CD14-positive monocyte (primary cell): ENCODE measurements around the gene OTOG. TPM values are rescaled to one million over a fixed set of nuclear protein-coding genes. Genes with fewer than 3 reads are reported as not detected.

Experiments
- DNase-seq, 3 donors: peaks; one replicate each; pipeline ENCODE4 v3.0.0-alpha.2; 2011 to 2022
- H2AFZ ChIP-seq: 2 replicates; pipeline ENCODE4 v1.6.0; 2012; ENCODE audit warnings: mild to moderate bottlenecking, low read depth, low read length, inconsistent platforms; ENCODE audit not compliant: insufficient read depth, poor library complexity, severe bottlenecking
- H3K27ac ChIP-seq, 2 donors: 1 replicate in 1 of 2; 2 replicates in 1 of 2; pipeline ENCODE4 v1.5.1; 2012 to 2013; ENCODE audit warnings: low read length in 2 of 2, control low read depth in 1 of 2, inconsistent platforms in 1 of 2, low read depth in 1 of 2, mild to moderate bottlenecking in 1 of 2
- H3K27me3 ChIP-seq, 2 donors: one replicate each; pipeline versions ENCODE4 v1.6.0 to v1.6.1; 2011 to 2013; ENCODE audit warnings: low read length in 2 of 2; ENCODE audit not compliant: control insufficient read depth in 2 of 2, insufficient read depth in 2 of 2
- H3K36me3 ChIP-seq, 2 donors: replicated peaks in 1 of 2; 1 replicate in 1 of 2; 2 replicates in 1 of 2; pipeline versions ENCODE4 v1.5.1 to v1.6.1; 2012 to 2013; ENCODE audit warnings: low read length in 2 of 2, control low read depth in 1 of 2, inconsistent platforms in 1 of 2, mild to moderate bottlenecking in 1 of 2; ENCODE audit not compliant: insufficient read depth in 2 of 2, control insufficient read depth in 1 of 2
- H3K4me1 ChIP-seq, 2 donors: 1 replicate in 1 of 2; 2 replicates in 1 of 2; pipeline versions ENCODE4 v1.5.1 to v1.6.1; 2012 to 2013; ENCODE audit warnings: low read length in 2 of 2, control low read depth in 1 of 2, inconsistent platforms in 1 of 2, mild to moderate bottlenecking in 1 of 2, moderate library complexity in 1 of 2; ENCODE audit not compliant: insufficient read depth in 2 of 2, control insufficient read depth in 1 of 2
- H3K4me2 ChIP-seq: replicated peaks from 2 replicates; pipeline ENCODE3; 2012; ENCODE audit warnings: low read length, moderate library complexity, mild to moderate bottlenecking; ENCODE audit not compliant: poor library complexity, severe bottlenecking; ENCODE audit errors: extremely low read depth
- H3K4me3 ChIP-seq, 3 experiments: fragments of 200-600 bp in 1 of 3; sonication (generic) in 1 of 3; replicated peaks in 1 of 3; 1 replicate in 2 of 3; 2 replicates in 1 of 3; pipeline ENCODE4 v1.5.1; 2011 to 2013; ENCODE audit warnings: low read length in 3 of 3, mild to moderate bottlenecking in 3 of 3, control low read depth in 2 of 3, low read depth in 2 of 3, inconsistent platforms in 1 of 3, moderate library complexity in 1 of 3
- H3K79me2 ChIP-seq: 2 replicates; pipeline ENCODE4 v1.6.0; 2012; ENCODE audit warnings: mild to moderate bottlenecking, control low read depth, inconsistent platforms, low read length, moderate library complexity; ENCODE audit not compliant: insufficient read depth
- H3K9ac ChIP-seq: 2 replicates; pipeline ENCODE4 v1.6.0; 2017; ENCODE audit warnings: low read length, mild to moderate bottlenecking; ENCODE audit not compliant: insufficient read depth, poor library complexity, severe bottlenecking
- H3K9me3 ChIP-seq, 2 donors: replicated peaks in 1 of 2; 1 replicate in 1 of 2; 2 replicates in 1 of 2; pipeline versions ENCODE4 v1.5.1 to v1.6.1; 2012 to 2013; ENCODE audit warnings: low read length in 2 of 2, control low read depth in 1 of 2; ENCODE audit not compliant: control insufficient read depth in 1 of 2, insufficient read depth in 1 of 2
- H4K20me1 ChIP-seq: 2 replicates; pipeline ENCODE4 v1.6.0; 2012; ENCODE audit warnings: mild to moderate bottlenecking, low read length, control low read depth, moderate library complexity; ENCODE audit not compliant: insufficient read depth
- H3K27ac Mint-ChIP-seq, 7 donors: one replicate each; pipeline ENCODE4 v1.8.0; 2020; ENCODE audit warnings: mild to moderate bottlenecking in 7 of 7, mixed read lengths in 7 of 7, moderate library complexity in 6 of 7, inconsistent platforms in 2 of 7
- H3K27me3 Mint-ChIP-seq, 3 donors: one replicate each; pipeline ENCODE4 v1.8.0; 2021 to 2022; ENCODE audit warnings: low read depth in 3 of 3, mild to moderate bottlenecking in 3 of 3, mixed read lengths in 3 of 3, moderate library complexity in 3 of 3, inconsistent platforms in 1 of 3
- H3K36me3 Mint-ChIP-seq, 2 donors: one replicate each; pipeline ENCODE4 v1.8.0; 2020; ENCODE audit warnings: mixed read lengths in 2 of 2, inconsistent platforms in 1 of 2, mild to moderate bottlenecking in 1 of 2
- H3K4me1 Mint-ChIP-seq: one replicate; pipeline ENCODE4 v1.8.0; 2020; ENCODE audit warnings: mild to moderate bottlenecking, mixed read lengths
- H3K4me3 Mint-ChIP-seq, 2 donors: one replicate each; pipeline ENCODE4 v1.8.0; 2020; ENCODE audit warnings: mild to moderate bottlenecking in 2 of 2, mixed read lengths in 2 of 2, moderate library complexity in 1 of 2
- H3K9me3 Mint-ChIP-seq, 7 donors: one replicate each; pipeline ENCODE4 v1.8.0; 2020 to 2022; ENCODE audit warnings: mixed read lengths in 7 of 7, mild to moderate bottlenecking in 6 of 7, moderate library complexity in 6 of 7, inconsistent platforms in 2 of 7
- WGBS: methylation state at CpG from one replicate; pipeline ENCODE4 v1.1.5; 2013; ENCODE audit warnings: missing lambda C conversion rate; ENCODE audit not compliant: insufficient coverage; 5-methylcytosine and 5-hydroxymethylcytosine counted together
- intact Hi-C, 2 donors: fragments of 100-400 bp; cut with micrococcal nuclease; formaldehyde crosslinking; loops; one replicate each; pipeline versions ENCODE4 v1.15.0 to v1.15.1; 2023
- polyA plus RNA-seq, 3 donors: library from polyadenylated mRNA; depleted of rRNA in 1 of 3; unstranded in 2 of 3; stranded (reverse) in 1 of 3; fragments of 300-500 nt in 2 of 3; fragments of >200 nt in 1 of 3; fragmentation: Illumina TruSeq in 2 of 3; gene quantifications; 1 replicate in 2 of 3; 2 replicates in 1 of 3; pipeline ENCODE4 v1.2.3, GENCODE V29; 2012 to 2021
- TF ChIP-seq, protein P1 (sequence below): fragments of 200-600 bp; IDR thresholded peaks from one replicate; pipeline ENCODE4 v1.8.0; 2022; ENCODE audit warnings: antibody characterized with exemption, mild to moderate bottlenecking

OTOG gene
- polyA plus RNA-seq, 3 donors, result not detected

DNA sequence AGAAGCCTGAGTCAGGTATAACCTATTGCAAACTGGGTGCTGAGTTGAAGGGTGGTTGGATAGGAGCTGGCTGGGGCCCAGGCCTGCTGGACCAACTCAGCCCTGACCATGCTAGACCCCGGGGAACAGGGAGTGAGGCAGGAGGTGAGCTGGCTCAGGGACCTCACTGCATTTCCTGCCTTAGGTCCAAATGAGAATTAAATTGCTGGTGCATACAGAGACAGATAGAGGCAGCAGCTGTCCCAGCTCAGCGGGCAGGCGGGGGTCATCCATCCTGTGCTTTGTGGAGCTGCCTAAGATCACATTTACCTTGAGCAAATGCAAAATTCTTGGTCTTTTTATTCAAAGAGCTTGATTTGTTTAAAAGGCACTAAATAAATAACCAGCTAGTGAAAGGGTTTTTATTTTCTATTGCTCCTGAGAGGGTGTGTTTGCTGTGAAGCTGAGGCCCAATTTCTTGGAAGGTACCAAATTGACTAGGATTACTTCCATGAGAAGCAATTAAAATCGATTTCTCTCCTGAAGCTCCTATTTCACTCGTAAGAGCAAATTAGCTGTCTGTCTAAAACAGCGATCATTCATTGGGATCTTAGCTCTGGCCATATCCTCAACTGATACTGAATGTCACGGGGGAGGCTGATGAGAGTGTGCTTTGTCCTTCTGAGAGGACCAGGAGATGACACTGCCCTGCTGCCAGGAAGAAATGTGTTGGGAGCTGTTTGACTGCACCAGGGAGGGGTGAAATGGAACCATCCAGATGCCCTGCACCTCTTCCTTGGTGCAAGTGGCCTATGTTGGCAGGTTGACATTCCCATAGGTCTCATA is 27.8 kb upstream of the OTOG start:
- H4K20me1 ChIP-seq, result no peaks in the 10 kb centered on the region
- no peak overlapping the region for H3K27ac ChIP-seq
- H3K27me3 ChIP-seq, result no peaks in the 10 kb centered on the region
- Mint-ChIP-seq H3K36me3 (no peaks in the 10 kb centered on the region), H3K9me3 (peaks cover 0 to 3% (median 0%) of the 10 kb centered on the region in 7 donors), H3K27me3 (peaks cover 3 to 5% (median 3%) of the 10 kb centered on the region in 3 donors), H3K27ac (peak overlapping the region in 1 of 7 donors; percentile 38), H3K4me1 (no peaks in the 10 kb centered on the region), H3K4me3 (no peak overlapping the region)
- no peaks in the 10 kb centered on the region for H3K79me2 ChIP-seq
- H3K4me3 ChIP-seq, result no peak overlapping the region
- TF ChIP-seq, protein P1, sequence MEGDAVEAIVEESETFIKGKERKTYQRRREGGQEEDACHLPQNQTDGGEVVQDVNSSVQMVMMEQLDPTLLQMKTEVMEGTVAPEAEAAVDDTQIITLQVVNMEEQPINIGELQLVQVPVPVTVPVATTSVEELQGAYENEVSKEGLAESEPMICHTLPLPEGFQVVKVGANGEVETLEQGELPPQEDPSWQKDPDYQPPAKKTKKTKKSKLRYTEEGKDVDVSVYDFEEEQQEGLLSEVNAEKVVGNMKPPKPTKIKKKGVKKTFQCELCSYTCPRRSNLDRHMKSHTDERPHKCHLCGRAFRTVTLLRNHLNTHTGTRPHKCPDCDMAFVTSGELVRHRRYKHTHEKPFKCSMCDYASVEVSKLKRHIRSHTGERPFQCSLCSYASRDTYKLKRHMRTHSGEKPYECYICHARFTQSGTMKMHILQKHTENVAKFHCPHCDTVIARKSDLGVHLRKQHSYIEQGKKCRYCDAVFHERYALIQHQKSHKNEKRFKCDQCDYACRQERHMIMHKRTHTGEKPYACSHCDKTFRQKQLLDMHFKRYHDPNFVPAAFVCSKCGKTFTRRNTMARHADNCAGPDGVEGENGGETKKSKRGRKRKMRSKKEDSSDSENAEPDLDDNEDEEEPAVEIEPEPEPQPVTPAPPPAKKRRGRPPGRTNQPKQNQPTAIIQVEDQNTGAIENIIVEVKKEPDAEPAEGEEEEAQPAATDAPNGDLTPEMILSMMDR, result no peak
- DNase-seq, result no peak
- H3K9me3 ChIP-seq, result no peaks in the 10 kb centered on the region
- no peak overlapping the region for H3K4me2 ChIP-seq
- 87% methylated on average over 4 of the region's 7 CpGs for WGBS
- no peaks in the 10 kb centered on the region for H3K36me3 ChIP-seq
- intact Hi-C loops, result no loop called here
- no peak overlapping the region for H2AFZ ChIP-seq
- H3K9ac ChIP-seq, result no peak overlapping the region
- H3K4me1 ChIP-seq, result no peaks in the 10 kb centered on the region

DNA sequence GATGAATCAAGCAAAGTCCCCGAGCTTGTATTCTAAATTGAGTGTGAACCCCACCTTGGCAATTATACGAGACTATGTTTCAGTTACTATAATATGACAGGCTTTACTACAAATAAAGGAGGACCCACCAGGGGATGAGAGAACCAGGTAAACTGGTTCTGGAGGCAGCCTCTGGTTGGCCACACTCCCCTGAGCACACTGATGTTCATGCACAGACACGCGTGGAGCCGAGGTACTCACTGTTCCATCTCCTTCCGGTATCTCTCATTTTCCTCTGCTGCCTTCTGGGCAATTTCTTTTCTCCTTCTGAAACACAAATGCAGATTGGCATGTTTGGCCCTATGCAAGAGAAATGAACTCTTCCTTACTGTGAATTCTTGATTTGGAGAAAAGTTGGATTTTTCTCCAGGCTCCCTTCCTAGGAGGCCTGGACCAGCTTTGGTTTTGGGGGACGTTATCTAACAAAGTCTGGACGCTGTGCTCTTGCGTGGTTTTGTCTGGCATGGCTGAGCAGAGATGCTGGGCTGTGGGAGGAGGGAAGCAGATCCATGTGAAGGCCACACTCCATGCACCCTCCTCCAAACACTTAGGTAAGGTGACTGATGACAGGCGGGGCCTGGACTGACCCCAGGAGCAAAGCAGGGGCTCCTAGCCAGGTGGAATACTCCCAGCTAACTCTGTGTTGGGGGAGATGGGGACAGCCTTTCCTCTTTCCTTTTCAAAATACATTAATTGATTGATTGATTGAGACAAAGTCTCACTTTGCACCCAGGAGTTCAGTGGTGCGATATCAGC is 25.8 kb upstream of the OTOG start:
- no peak overlapping the region for H3K9ac ChIP-seq
- Mint-ChIP-seq H3K9me3 (peaks cover 0 to 3% (median 0%) of the 10 kb centered on the region in 7 donors), H3K36me3 (no peaks in the 10 kb centered on the region), H3K27ac (peak overlapping the region in 1 of 7 donors; percentile 21), H3K4me3 (no peak overlapping the region), H3K4me1 (no peaks in the 10 kb centered on the region), H3K27me3 (peaks cover 3 to 6% (median 5%) of the 10 kb centered on the region in 3 donors)
- H2AFZ ChIP-seq, result no peak overlapping the region
- H3K9me3 ChIP-seq, result no peaks in the 10 kb centered on the region
- H3K4me2 ChIP-seq, result no peak overlapping the region
- H3K36me3 ChIP-seq, result no peaks in the 10 kb centered on the region
- 93% methylated on average over 4 of the region's 11 CpGs for WGBS
- intact Hi-C loops, result no loop called here
- H3K4me3 ChIP-seq, result no peak overlapping the region
- DNase-seq, result no peak
- H3K4me1 ChIP-seq, result no peaks in the 10 kb centered on the region
- H3K79me2 ChIP-seq, result no peaks in the 10 kb centered on the region
- TF ChIP-seq, protein P1, result no peak
- H3K27me3 ChIP-seq, result no peaks in the 10 kb centered on the region
- no peak overlapping the region for H3K27ac ChIP-seq
- H4K20me1 ChIP-seq, result no peaks in the 10 kb centered on the region
